Measurements from ENCODE around the gene RTRAF. TPM values are rescaled to one million over a fixed set of nuclear protein-coding genes. Genes with fewer than 3 reads are reported as not detected.

RTRAF gene
- total RNA-seq, 4 donors from 2014 or later: 16.7 to 50.7 (median 35.7) TPM

DNA sequence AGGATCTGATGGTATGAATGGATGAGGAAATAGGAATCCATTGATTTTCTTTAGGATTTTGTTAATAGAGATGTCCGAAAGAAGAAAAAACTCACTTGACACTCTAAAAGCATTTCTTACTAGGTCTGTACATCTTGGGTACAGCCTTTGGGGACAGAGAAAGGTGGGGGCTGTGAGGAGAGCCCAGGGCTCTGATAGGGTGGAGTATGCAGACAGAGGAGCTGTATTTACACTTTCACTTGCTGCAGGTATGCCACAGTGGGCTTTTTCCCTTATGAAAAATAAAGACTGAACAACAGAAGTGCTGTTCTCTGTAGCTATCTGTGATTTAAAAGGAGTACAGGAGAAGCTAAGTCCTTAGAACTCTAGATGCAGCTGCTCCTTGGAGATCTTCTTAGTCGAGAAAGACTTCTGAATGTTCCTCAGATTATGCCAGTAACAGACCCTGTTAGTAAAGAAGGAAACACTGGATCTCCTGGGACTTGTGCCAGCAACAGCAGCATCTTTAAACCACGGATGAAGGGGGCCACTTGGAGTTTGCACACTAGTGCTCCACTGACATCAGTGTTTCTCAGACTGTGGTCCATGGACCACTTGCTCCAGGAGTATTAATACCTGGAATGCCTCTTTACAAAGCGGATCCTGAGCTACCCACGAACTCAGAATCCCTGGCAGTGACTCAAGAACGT lies 19.4 kb upstream of the RTRAF start:
- H3K36me3 ChIP-seq: peaks cover 0 to 3% (median 0%) of the 10 kb centered on the region in 3 donors
- DNase-seq (ENCODE audit: low spot score in 2 of 2): no peak
- no peak overlapping the region for H3K4me3 ChIP-seq
- peaks cover 0 to 12% (median 0%) of the 10 kb centered on the region in 4 donors for H3K4me1 ChIP-seq
- no peaks in the 10 kb centered on the region for H3K27me3 ChIP-seq
- WGBS, 2 donors: 47 to 51% methylated on average over 6 of the region's 6 CpGs
- no peaks in the 10 kb centered on the region for H3K9me3 ChIP-seq
- TF ChIP-seq POLR2A (IDR thresholded peaks at IDR 0.05) (no peak), EP300 (IDR thresholded peaks at IDR 0.05) (no peak)
- TF ChIP-seq, protein P1, sequence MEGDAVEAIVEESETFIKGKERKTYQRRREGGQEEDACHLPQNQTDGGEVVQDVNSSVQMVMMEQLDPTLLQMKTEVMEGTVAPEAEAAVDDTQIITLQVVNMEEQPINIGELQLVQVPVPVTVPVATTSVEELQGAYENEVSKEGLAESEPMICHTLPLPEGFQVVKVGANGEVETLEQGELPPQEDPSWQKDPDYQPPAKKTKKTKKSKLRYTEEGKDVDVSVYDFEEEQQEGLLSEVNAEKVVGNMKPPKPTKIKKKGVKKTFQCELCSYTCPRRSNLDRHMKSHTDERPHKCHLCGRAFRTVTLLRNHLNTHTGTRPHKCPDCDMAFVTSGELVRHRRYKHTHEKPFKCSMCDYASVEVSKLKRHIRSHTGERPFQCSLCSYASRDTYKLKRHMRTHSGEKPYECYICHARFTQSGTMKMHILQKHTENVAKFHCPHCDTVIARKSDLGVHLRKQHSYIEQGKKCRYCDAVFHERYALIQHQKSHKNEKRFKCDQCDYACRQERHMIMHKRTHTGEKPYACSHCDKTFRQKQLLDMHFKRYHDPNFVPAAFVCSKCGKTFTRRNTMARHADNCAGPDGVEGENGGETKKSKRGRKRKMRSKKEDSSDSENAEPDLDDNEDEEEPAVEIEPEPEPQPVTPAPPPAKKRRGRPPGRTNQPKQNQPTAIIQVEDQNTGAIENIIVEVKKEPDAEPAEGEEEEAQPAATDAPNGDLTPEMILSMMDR (IDR thresholded peaks at IDR 0.05): no peak
- H3K27ac ChIP-seq: peak overlapping the region in 3 of 4 donors; percentile 10 to 68 (median 51)

DNA sequence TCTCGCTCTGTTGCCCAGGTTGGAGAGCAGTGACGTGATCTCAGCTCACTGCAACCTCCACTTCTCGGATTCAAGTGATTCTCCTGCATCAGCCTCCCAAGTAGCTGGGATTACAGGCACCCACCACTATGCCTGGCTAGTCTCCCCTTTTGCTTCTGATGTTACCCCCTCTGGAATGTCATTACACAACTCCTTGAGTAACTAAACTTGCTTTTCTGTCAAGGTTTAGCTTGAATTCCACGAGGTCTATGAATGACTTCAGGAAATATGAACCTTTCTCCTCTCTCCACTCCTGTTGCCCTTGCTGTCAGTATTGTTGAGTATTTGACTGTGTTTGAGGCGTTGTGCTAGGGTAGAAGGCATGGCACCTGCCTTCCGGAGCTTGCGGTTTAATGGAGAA lies 16.8 kb upstream of the RTRAF start:
- 93 to 94% methylated on average over 7 of the region's 7 CpGs for WGBS, 2 donors
- TF ChIP-seq, protein P1 (IDR thresholded peaks at IDR 0.05): no peak
- TF ChIP-seq POLR2A (IDR thresholded peaks at IDR 0.05) (no peak), EP300 (IDR thresholded peaks at IDR 0.05) (no peak)
- no peaks in the 10 kb centered on the region for H3K27me3 ChIP-seq
- H3K4me3 ChIP-seq: no peak overlapping the region
- H3K36me3 ChIP-seq: peaks cover 0 to 3% (median 0%) of the 10 kb centered on the region in 3 donors
- DNase-seq (ENCODE audit: low spot score in 2 of 2): no peak
- peaks cover 0 to 10% (median 0%) of the 10 kb centered on the region in 4 donors for H3K4me1 ChIP-seq
- H3K27ac ChIP-seq: no peak overlapping the region
- no peaks in the 10 kb centered on the region for H3K9me3 ChIP-seq

DNA sequence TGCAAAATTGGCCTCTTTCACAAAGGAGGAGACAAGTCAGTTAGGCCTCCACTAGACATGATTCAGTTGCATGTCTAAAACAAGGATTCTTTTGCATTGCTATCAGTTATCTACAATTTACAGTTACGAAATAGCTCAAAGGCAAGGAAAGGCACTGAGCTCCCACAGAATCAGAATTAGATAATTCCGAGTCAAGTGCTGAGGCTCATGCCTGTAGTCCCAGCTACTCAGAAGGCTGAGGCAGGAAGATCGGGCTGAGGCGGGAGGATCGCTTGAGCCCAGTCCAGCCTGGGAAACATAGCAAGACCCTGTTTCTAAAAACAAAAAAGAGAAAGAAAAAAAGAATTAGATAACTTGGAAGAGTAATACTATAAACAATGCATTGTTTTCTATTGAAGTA lies 12.3 kb upstream of the RTRAF start:
- TF ChIP-seq EP300 (IDR thresholded peaks at IDR 0.05) (no peak), POLR2A (IDR thresholded peaks at IDR 0.05) (no peak)
- TF ChIP-seq, protein P1 (IDR thresholded peaks at IDR 0.05): no peak
- no peaks in the 10 kb centered on the region for H3K27me3 ChIP-seq
- 89% methylated on average over 5 of the region's 5 CpGs for WGBS, 2 donors

DNA sequence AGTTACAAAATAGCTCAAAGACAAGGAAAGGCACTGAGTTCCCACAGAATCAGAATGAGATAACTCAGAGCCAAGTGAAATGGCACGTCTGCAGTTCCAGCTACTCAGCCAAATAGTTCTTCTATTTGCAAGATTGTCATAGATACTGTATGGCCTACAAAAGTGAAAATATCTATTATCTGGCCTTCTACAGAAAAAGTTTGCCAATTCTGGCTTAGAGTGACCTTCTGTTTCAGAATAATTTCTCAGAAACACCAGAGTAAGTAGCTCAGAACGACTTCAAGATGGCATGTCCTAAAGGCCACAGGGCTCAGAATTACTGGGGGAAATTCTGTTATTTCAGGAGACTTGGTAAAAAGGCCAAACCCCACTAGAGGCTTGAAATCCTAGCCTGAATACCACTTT lies 10.7 kb upstream of the RTRAF start:
- peak overlapping the region in 2 of 4 donors; percentile 65 to 72 for H3K27ac ChIP-seq
- no peak for DNase-seq (ENCODE audit: low spot score in 2 of 2)
- 28 to 34% methylated on average over 2 of the region's 2 CpGs for WGBS, 2 donors

More for the DNA sequence above, 12.3 kb upstream of the RTRAF start:
- H3K9me3 ChIP-seq: no peaks in the 10 kb centered on the region
- no peak for DNase-seq (ENCODE audit: low spot score in 2 of 2)
- H3K4me3 ChIP-seq: no peak overlapping the region
- no peaks in the 10 kb centered on the region for H3K36me3 ChIP-seq
- H3K4me1 ChIP-seq: peaks cover 0 to 11% (median 6%) of the 10 kb centered on the region in 4 donors
- H3K27ac ChIP-seq: no peak overlapping the region

More for the DNA sequence above, 10.7 kb upstream of the RTRAF start:
- Histone ChIP-seq H3K4me3 (no peak overlapping the region), H3K36me3 (no peaks in the 10 kb centered on the region), H3K4me1 (peaks cover 0 to 14% (median 6%) of the 10 kb centered on the region in 4 donors), H3K27me3 (no peaks in the 10 kb centered on the region), H3K9me3 (no peaks in the 10 kb centered on the region)
- no peak for TF ChIP-seq POLR2A (IDR thresholded peaks at IDR 0.05)
- no peak for TF ChIP-seq EP300 (IDR thresholded peaks at IDR 0.05)
- TF ChIP-seq, protein P1 (IDR thresholded peaks at IDR 0.05): no peak

Measured in tibial nerve (tissue), 4 donors.